AG10803 (cell line): ENCODE results near the gene CACNA1I.

Experiments used
- DNase-seq: peaks from one replicate; pipeline ENCODE4 v3.0.0; 2010; ENCODE audit warnings: low read depth
- H3K4me3 ChIP-seq: 2 replicates; pipeline ENCODE4 v1.5.1; 2011; ENCODE audit warnings: mild to moderate bottlenecking, low read length, control low read depth
- TF ChIP-seq, protein P1 (sequence below): conservative IDR thresholded peaks from 2 replicates; pipeline ENCODE4 v1.5.1; 2011; ENCODE audit warnings: mild to moderate bottlenecking, low read length, control low read depth, inconsistent platforms

Gene CACNA1I

DNA sequence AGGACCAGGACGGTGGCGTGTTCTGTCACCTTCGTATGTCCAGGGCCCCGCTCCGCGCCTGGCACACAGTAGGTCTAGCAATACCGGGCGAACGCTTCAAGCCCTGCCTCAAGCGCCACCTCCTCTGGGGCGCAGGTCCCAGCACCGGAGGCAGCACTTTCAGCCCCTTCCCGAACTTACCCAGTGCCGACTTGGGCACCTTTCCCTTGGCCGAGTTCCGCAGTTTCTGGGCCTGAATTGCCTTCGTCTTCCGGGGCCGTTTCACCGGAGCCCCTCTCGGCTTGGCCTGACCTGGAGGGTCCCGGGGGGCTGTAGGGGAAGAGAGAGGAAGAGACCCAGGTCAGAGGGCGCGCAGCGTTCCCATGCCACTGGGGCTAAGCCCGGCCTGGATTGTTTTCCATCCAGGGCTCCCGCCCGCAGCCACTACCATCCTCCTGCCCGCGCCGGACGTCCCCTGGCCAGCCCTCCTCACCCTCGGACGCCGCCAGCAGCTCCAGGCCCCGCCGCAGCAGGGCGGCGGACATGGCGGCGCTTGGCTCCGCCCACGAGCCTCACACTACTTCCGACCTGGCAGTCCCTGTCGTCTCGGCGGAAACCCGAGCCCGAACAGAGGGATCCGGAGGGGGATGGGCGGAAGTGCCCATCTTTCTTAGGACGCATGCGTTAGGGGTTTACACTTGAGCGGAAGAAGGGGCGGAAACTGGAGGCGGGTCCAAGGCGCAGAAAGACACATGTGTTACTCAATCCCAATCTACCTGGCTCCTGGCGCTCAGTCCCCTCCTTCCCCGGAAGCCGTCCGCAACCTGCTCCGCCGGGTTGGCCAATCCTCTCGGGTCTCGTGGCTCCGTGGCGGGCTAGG is 38.1 kb upstream of the CACNA1I start, which contains the start of gene RPS19BP1:
Gene RPS19BP1 (minus strand): TSS at position 534 of the 859 bp plus-strand sequence. CDS start 10 bp downstream, at position 524.
- DNase-seq = peak; percentile 99
- TF ChIP-seq, protein P1, sequence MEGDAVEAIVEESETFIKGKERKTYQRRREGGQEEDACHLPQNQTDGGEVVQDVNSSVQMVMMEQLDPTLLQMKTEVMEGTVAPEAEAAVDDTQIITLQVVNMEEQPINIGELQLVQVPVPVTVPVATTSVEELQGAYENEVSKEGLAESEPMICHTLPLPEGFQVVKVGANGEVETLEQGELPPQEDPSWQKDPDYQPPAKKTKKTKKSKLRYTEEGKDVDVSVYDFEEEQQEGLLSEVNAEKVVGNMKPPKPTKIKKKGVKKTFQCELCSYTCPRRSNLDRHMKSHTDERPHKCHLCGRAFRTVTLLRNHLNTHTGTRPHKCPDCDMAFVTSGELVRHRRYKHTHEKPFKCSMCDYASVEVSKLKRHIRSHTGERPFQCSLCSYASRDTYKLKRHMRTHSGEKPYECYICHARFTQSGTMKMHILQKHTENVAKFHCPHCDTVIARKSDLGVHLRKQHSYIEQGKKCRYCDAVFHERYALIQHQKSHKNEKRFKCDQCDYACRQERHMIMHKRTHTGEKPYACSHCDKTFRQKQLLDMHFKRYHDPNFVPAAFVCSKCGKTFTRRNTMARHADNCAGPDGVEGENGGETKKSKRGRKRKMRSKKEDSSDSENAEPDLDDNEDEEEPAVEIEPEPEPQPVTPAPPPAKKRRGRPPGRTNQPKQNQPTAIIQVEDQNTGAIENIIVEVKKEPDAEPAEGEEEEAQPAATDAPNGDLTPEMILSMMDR = no peak
- peak within 1 kb of the TSS; percentile 97 for H3K4me3 ChIP-seq

DNA sequence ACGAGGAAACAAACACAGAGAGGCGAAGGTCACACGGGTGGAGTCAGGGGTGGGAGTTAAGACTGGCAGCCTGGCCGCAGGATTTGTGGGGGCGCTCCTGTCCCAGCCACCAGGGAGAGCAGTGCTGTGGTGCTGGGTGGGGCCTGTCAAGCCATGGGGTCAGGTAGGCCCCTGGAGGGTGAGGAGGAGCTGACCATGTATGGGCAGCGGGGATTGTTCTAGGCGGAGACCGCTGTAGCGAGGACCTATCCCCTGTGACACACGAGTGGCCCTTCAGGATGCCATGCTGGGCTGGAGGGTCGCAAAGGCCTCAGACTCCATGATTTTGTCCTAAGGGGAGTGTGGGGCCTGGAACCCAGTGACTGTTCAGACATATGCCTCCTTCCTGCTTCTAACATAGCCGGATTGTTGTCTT is 36.5 kb upstream of the CACNA1I start:
- no peak overlapping the region for H3K4me3 ChIP-seq
- TF ChIP-seq, protein P1 = no peak
- DNase-seq = no peak

DNA sequence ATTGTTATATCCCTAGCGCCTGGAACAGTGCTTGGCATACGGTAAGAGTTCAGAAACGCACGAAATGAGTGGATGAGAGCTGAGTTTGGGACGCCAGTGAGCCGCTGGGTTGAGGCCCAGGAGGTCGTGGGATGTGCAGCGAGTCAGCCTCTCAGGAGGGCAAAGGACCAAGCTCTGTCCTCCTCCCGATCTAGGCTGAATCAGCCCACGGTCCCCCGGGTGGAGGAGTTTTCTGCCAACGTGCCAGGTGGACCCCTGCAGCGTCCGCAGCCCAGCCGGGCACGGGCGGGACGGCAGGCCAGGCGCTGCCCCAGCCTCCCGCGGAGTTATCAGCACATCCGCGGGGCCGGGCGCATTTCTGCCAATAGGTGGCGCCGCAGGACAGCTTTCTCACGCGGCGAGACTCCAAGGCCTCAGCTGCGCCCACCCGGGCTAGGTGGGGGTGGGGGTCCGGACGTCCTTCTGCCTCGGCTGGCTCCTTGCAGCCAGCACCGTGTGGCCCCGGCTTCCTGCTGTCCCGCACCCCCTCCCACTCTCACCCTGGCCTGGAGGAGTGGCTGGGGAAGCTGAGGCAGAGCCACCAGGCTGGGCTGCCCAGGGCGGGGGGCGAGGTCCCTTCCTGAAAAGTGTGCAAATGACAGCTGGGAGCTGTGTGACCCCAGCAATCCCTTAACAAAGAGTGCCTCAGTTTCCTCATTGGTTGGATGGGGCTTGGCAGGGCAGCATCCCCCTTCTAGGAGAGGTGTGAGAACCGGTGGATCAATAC is 35.8 kb upstream of the CACNA1I start:
- H3K4me3 ChIP-seq = peak overlapping the region; percentile 17; the same call in 1 of the 2 replicates
- peak; percentile 53 for DNase-seq
- TF ChIP-seq, protein P1 = peak; percentile 65

DNA sequence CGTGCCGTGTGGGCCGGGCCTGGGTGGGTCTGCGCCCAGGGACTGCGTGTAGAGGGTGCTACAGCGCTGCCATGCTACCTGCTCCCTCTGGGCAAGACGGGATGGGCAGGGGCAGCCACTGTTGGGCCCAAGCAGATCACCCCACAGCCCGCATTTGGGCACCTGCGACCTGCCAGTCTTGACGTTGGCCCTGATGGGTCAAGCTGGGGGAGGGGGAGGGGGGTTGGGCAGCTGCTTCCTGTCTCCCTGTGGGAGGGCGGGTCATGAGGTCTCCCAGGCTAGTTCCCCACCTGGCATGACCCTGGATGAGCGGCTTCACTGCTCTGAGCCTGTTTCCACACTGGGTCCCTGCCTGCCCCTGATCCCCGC is 35.2 kb upstream of the CACNA1I start:
- DNase-seq = no peak
- TF ChIP-seq, protein P1 = no peak
- H3K4me3 ChIP-seq = no peak overlapping the region

DNA sequence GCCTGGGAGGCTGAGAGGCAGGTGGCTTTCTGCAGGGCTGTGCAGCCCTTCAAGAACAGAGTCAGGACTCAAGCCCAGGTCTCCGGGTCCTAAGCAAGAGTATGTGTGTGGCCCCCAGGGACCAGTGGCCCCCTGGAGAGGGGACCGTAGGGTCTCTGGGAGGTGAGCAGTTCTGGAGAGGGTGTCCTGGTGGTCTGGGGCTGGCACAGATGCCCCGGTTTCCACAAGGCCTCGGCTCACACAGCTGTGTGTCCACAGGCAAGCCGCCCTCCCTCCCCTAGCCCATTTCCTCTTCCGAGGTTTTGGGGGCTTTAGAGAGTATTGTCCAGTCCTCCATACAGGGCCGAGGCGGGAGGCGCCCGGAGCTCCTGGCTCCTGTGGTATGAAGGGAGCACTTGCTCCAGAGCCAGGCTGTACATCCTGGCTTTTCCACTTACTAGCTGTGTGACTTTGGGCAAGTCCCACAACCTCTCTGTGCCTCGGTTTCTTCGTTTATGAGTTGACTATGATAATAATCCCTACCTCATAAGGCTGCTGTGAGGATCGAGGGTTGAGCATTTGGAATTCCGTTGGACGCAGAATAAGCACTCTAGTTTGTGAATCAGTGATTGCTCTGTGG is 34.6 kb upstream of the CACNA1I start:
- no peak for DNase-seq
- H3K4me3 ChIP-seq = no peak overlapping the region
- TF ChIP-seq, protein P1 = no peak

DNA sequence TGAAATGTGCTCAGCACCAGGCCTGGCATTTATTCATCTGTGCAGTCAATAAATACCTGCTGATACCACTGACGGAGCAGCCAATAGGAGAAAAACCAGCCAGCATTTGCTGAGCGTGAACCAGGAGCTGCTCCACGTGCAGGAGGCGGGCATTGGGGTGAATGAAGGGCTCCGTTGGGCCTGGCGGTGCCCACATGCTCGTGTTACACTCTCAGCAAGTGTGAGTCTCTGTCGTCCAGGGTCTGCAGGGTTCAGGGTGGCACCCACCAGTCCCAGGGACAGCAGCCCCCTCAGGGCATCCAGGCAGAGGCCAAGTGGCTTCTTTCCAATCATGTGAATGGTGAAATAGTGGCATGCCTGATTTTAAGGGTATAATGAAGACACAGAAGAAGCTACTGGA is 33.8 kb upstream of the CACNA1I start:
- TF ChIP-seq, protein P1 = no peak

More for the DNA sequence above, 33.8 kb upstream of the CACNA1I start:
- no peak for DNase-seq
- H3K4me3 ChIP-seq = no peak overlapping the region
